Kidney epithelial cell (primary cell): ENCODE data around the gene CTRL. TPM values are rescaled to one million over a fixed set of nuclear protein-coding genes. Genes with fewer than 3 reads are reported as not detected.

Experiments
- DNase-seq: peaks from one replicate; pipeline ENCODE4 v3.0.0-alpha.2; 2010; ENCODE audit warnings: low read depth
- H3K27me3 ChIP-seq: 2 replicates; pipeline ENCODE4 v1.6.0; 2011; ENCODE audit warnings: low read length; ENCODE audit not compliant: control insufficient read depth, insufficient read depth
- H3K36me3 ChIP-seq: 2 replicates; pipeline ENCODE4 v1.5.1; 2011; ENCODE audit warnings: low read length; ENCODE audit not compliant: control insufficient read depth, insufficient read depth
- H3K4me3 ChIP-seq: 2 replicates; pipeline ENCODE4 v1.5.1; 2011; ENCODE audit warnings: low read depth, mild to moderate bottlenecking, control low read depth, low read length
- total RNA-seq: library from RNA; depleted of rRNA; stranded (reverse); fragments of >200 nt; gene quantifications from 2 replicates; pipeline ENCODE4 v1.2.3, GENCODE V29; 2015
- TF ChIP-seq, protein P1 (sequence below): IDR thresholded peaks from 2 replicates; pipeline ENCODE4 v1.5.1; 2011; ENCODE audit warnings: mild to moderate bottlenecking, moderate library complexity, low read length, control low read depth, inconsistent platforms; ENCODE audit not compliant: insufficient read depth, poor library complexity, severe bottlenecking

The CTRL gene
- total RNA-seq, 1 donor from 2014 or later = not detected

DNA sequence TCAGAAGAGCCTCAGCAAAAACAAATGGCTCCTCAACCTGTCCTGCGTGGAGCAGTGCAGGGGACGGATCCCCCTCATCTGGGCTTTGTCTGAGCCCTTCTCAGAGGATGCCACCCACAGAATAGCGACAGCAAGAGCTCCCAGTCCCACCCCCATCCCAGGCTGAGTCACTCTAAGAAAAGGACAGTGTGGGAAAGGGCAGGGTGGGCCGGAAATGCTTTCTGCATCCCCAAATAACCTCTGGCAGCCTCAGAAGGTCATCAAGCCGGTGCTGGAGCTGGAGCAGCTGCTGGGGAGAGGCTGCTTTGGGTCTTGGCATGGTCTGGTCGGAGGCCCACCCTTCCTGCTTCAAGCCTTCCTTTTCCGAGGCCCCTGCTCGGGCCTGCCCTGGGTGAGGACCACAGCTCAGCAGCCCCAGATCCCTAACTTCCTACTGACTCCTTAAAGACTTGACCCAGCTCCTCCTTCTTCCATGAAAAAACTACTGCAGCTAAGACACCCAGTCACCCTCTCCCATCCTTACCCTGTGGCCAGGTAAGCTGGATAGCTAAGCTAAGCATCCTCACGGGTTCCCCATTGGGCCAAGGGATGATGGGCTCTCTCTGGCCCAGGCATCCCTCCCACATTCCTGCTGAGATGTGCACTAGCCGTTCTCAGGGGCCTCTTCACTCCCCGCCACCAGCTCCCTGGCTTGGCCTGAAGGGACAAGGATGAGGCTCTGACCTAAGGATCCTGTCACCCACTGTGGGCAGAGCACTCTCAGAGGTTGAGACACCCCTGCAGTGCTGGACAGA lies 28.1 kb upstream of the CTRL start:
- Histone ChIP-seq H3K36me3 (peaks cover under 1% of the 10 kb centered on the region), H3K4me3 (no peak overlapping the region), H3K27me3 (no peaks in the 10 kb centered on the region)
- DNase-seq = no peak
- TF ChIP-seq, protein P1, sequence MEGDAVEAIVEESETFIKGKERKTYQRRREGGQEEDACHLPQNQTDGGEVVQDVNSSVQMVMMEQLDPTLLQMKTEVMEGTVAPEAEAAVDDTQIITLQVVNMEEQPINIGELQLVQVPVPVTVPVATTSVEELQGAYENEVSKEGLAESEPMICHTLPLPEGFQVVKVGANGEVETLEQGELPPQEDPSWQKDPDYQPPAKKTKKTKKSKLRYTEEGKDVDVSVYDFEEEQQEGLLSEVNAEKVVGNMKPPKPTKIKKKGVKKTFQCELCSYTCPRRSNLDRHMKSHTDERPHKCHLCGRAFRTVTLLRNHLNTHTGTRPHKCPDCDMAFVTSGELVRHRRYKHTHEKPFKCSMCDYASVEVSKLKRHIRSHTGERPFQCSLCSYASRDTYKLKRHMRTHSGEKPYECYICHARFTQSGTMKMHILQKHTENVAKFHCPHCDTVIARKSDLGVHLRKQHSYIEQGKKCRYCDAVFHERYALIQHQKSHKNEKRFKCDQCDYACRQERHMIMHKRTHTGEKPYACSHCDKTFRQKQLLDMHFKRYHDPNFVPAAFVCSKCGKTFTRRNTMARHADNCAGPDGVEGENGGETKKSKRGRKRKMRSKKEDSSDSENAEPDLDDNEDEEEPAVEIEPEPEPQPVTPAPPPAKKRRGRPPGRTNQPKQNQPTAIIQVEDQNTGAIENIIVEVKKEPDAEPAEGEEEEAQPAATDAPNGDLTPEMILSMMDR = no peak

DNA sequence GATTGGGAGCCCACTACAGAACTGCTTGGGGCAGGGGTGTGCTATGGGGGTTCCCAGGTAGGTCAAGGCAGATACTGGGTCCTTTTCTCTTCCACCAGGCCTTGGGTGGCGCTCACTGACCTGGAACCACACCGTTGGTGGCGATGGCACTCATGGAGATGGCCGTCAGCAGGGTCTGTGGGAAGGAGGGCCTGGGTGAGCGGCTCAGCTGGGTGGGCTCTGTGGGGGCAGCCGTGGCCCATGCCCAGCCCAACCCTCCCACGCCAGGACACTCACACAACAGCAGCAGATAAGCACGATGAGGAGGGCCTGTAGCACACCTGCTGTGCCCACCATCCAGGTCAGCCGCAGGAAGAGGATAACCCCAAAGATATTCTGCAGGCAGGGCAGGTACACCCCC lies 26.0 kb upstream of the CTRL start:
- no peaks in the 10 kb centered on the region for H3K27me3 ChIP-seq
- H3K4me3 ChIP-seq = no peak overlapping the region
- H3K36me3 ChIP-seq = peaks cover 1% of the 10 kb centered on the region
- no peak for DNase-seq
- TF ChIP-seq, protein P1 = no peak

DNA sequence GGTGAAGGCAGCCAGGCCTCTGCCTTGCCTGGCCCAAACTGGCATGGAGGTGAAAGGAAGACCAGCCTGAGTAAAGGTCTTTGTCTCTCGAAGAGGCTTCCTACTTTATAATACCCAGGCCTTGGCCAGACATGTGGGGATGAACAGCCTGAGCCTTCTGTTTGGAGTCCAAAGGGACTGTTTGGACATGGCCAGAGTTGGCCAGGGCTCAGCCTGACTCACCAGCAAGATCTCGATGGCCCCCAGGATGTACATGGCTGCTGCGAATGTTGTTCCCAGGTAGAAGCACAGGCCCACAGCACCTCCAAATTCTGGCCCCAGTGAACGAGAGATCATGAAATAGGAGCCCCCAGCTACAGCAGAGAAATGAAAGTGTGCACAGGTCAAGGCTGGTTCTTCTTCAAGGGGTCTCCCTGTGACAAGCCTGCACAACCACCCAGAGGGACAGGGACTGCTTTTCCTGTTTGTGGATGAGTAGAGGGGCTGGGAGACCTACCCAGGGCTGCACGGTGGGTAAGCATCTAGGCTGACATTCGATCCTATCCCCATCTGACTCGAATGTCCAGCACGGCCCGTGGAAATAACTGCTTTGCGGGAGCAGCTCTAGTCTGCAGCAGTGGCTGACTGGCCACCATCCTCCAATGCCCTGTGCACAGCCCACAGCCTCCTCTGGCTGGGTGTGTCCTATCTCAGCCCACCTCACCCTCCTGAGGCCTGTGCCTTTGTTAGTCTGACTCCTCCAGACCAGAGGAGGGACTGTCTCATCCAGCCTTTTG lies 22.9 kb upstream of the CTRL start:
- no peak for DNase-seq
- peaks cover 2% of the 10 kb centered on the region for H3K36me3 ChIP-seq
- TF ChIP-seq, protein P1 = no peak
- no peak overlapping the region for H3K4me3 ChIP-seq
- H3K27me3 ChIP-seq = no peaks in the 10 kb centered on the region

DNA sequence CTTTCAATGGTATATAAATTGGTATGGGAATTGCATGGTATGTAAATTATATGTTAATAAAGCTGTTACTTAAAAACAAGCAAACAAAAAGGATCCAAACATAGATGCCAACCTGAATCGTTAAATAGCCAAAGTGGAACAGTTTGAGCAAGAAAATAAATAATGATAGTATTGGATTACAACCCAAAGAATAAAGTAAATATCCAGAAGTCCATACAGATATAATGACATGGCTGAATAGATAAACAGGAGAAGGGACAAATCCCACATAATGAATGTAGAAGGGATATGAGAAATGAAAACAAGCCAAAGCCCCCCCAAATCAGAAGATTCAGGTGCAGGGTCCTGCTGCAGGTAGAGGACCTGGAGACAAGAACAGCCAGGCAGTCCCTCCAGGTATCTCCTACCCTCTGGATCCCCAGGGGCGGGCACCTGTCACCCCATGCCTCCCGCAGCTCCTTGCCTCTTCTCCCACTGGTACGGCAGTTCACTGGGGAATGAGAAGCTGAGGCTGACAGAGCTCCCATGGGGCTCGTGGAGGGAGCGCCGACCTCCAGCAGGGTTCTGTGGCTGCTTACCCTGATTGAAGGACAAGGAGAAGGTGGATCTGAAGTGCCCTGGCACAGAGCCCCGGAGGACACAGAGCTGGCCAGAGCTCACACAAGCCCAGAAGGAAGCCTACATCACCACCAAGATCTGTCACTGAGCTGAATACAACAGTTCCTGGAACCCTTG lies 22.1 kb upstream of the CTRL start:
- DNase-seq = no peak
- peaks cover 2% of the 10 kb centered on the region for H3K36me3 ChIP-seq
- no peak overlapping the region for H3K4me3 ChIP-seq
- TF ChIP-seq, protein P1 = no peak
- no peaks in the 10 kb centered on the region for H3K27me3 ChIP-seq

DNA sequence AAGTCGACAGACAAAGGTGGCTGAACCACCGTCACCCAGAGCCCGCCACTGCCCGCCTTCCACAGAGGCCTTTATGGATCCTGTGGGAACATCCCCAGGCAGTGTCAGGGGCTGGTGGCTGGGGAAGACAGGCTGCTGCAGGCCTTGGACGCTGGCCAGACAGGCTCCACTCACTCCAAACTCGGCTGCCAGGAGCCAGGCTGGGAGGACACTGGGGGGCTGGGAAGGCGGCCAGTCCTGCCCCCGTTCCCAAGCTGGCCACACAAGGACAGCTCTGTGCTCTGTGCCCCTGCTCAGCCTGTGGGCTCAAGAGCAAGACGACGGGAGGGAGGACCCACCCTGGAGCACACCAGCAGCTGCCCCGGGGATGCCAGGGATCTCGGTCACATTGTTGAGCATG lies 19.8 kb upstream of the CTRL start:
- TF ChIP-seq, protein P1 = no peak

More for the DNA sequence above, 19.8 kb upstream of the CTRL start:
- no peak overlapping the region for H3K4me3 ChIP-seq
- H3K27me3 ChIP-seq = no peaks in the 10 kb centered on the region
- H3K36me3 ChIP-seq = peaks cover 2% of the 10 kb centered on the region
- no peak for DNase-seq
